Gastrocnemius medialis (tissue), 4 donors: ENCODE measurements around the gene ZNF318.

Source experiments
- CTCF ChIP-seq, 5 experiments: fragments of 450-650 bp in 3 of 5; fragments of 200-600 bp in 2 of 5; sonication (generic) in 2 of 5; IDR thresholded peaks in 4 of 5; conservative IDR thresholded peaks in 1 of 5; 1 replicate in 4 of 5; 2 replicates in 1 of 5; pipeline ENCODE4 v1.5.1; 2016 to 2019; ENCODE audit warnings: antibody characterized with exemption in 5 of 5, mild to moderate bottlenecking in 3 of 5, moderate library complexity in 3 of 5
- POLR2A ChIP-seq, 2 donors: fragments of 450-650 bp; IDR thresholded peaks; one replicate each; pipeline ENCODE4 v1.6.1; 2017; ENCODE audit warnings: antibody characterized with exemption in 2 of 2, mild to moderate bottlenecking in 2 of 2, moderate library complexity in 2 of 2

GRCh38 chr6:43336382-43336781, 33.1 kb downstream of the ZNF318 start:
- TF ChIP-seq CTCF (IDR thresholded peaks at IDR 0.05 in 4 of 5, conservative IDR thresholded peaks at IDR 0.05 in 1 of 5) (no peak), POLR2A (IDR thresholded peaks at IDR 0.05) (no peak)
